HEK293T (cell line): Measurements from ENCODE around the gene ELSPBP1.

Experiments used
- ARNT ChIP-seq: fragments of 450-650 bp; IDR thresholded peaks from 2 replicates; pipeline ENCODE4 v1.6.1; 2017; ENCODE audit warnings: mild to moderate bottlenecking
- BHLHE40 ChIP-seq: fragments of 450-650 bp; IDR thresholded peaks from 2 replicates; pipeline ENCODE4 v1.6.1; 2016; ENCODE audit warnings: mild to moderate bottlenecking, moderate library complexity, borderline replicate concordance
- ELF4 ChIP-seq: fragments of 450-650 bp; IDR thresholded peaks from 2 replicates; pipeline ENCODE4 v1.6.1; 2017; ENCODE audit warnings: antibody characterized with exemption
- FOXA1 ChIP-seq: fragments of 450-650 bp; IDR thresholded peaks from 2 replicates; pipeline ENCODE4 v1.6.1; 2016; ENCODE audit warnings: mild to moderate bottlenecking
- FOXK2 ChIP-seq: fragments of 450-650 bp; IDR thresholded peaks from 2 replicates; pipeline ENCODE4 v1.6.1; 2016; ENCODE audit warnings: mild to moderate bottlenecking
- FOXM1 ChIP-seq: fragments of 450-650 bp; IDR thresholded peaks from 2 replicates; pipeline ENCODE4 v1.6.1; 2017; ENCODE audit warnings: mild to moderate bottlenecking, borderline replicate concordance
- HDGF ChIP-seq: fragments of 450-650 bp; IDR thresholded peaks from 2 replicates; pipeline ENCODE4 v1.6.1; 2017; ENCODE audit warnings: antibody characterized with exemption, borderline replicate concordance
- L3MBTL2 ChIP-seq: fragments of 450-650 bp; conservative IDR thresholded peaks from 2 replicates; pipeline ENCODE4 v1.6.1; 2016; ENCODE audit warnings: mild to moderate bottlenecking
- LEF1 ChIP-seq: fragments of 450-650 bp; IDR thresholded peaks from 2 replicates; pipeline ENCODE4 v1.6.1; 2017; ENCODE audit warnings: mild to moderate bottlenecking, borderline replicate concordance
- NFRKB ChIP-seq: fragments of 450-650 bp; IDR thresholded peaks from 2 replicates; pipeline ENCODE4 v1.6.1; 2016; ENCODE audit warnings: mild to moderate bottlenecking, moderate library complexity
- PKNOX1 ChIP-seq: fragments of 450-650 bp; IDR thresholded peaks from 2 replicates; pipeline ENCODE4 v1.6.1; 2016
- SP1 ChIP-seq: fragments of 450-650 bp; IDR thresholded peaks from 2 replicates; pipeline ENCODE4 v1.6.1; 2017
- SUZ12 ChIP-seq: fragments of 450-650 bp; IDR thresholded peaks from 2 replicates; pipeline ENCODE4 v1.6.1; 2016; ENCODE audit warnings: mild to moderate bottlenecking
- TARDBP ChIP-seq: fragments of 450-650 bp; IDR thresholded peaks from 2 replicates; pipeline ENCODE4 v1.6.1; 2016

GRCh38 chr19:48004236-48004635, 9.8 kb downstream of the ELSPBP1 start:
- TF ChIP-seq SUZ12 (no peak), BHLHE40 (no peak), L3MBTL2 (no peak), SP1 (no peak), HDGF (no peak), NFRKB (no peak), ELF4 (no peak), PKNOX1 (no peak), FOXM1 (no peak), FOXK2 (no peak), TARDBP (no peak), LEF1 (no peak), ARNT (no peak), FOXA1 (no peak)
